Endothelial cell of umbilical vein (primary cell): ENCODE measurements around the gene ZNF319. TPM values are rescaled to one million over a fixed set of nuclear protein-coding genes. Genes with fewer than 3 reads are reported as not detected.

Source experiments
- BruUV-seq: library from RNA; stranded (reverse); fragments of 400-500 nt; replicated peaks from 2 replicates; lab custom pipeline; 2021; lab: Mats Ljungman, UMichigan
- CTCF ChIA-PET: fragments of 300-600, 350-600 bp; sonication (Branson Sonifier 250); formaldehyde crosslinking; loops from one replicate; lab custom pipeline; 2021; ENCODE audit warnings: antibody characterized with exemption, inconsistent platforms; lab: Charles Lee
- POLR2A ChIA-PET: fragments of 300-600, 350-600 bp; sonication (Branson Sonifier 250); formaldehyde crosslinking; loops from one replicate; lab custom pipeline; 2021; ENCODE audit warnings: antibody characterized with exemption, inconsistent platforms; lab: Charles Lee
- DNase-seq: peaks from one replicate; pipeline ENCODE4 v3.0.0-alpha.2; 2011; ENCODE audit warnings: low read depth, low spot score
- FAIRE-seq: peaks from 2 replicates; lab custom pipeline; 2011; peaks lifted over from hg19 to GRCh38; lab: Jason Lieb, UNC
- H2AFZ ChIP-seq: 2 replicates; pipeline ENCODE4 v1.6.0; 2012; ENCODE audit warnings: low read depth, low read length, control low read depth, inconsistent platforms
- H3K27ac ChIP-seq: 2 replicates; pipeline ENCODE4 v1.5.1; 2011; ENCODE audit warnings: low read depth, mild to moderate bottlenecking, control low read depth, low read length, moderate library complexity; ENCODE audit not compliant: insufficient read depth
- H3K27me3 ChIP-seq, 2 experiments: 2 replicates each; pipeline versions ENCODE4 v1.6.0 to v1.6.1; 2011; ENCODE audit warnings: low read length in 2 of 2, mixed read lengths in 1 of 2; ENCODE audit not compliant: control insufficient read depth in 2 of 2, insufficient read depth in 2 of 2
- H3K36me3 ChIP-seq, 2 experiments: 2 replicates in 1 of 2; 3 replicates in 1 of 2; pipeline ENCODE4 v1.5.1; 2011; ENCODE audit warnings: low read length in 2 of 2, mild to moderate bottlenecking in 1 of 2, moderate library complexity in 1 of 2; ENCODE audit not compliant: control insufficient read depth in 2 of 2, insufficient read depth in 2 of 2; ENCODE audit errors: extremely low read depth in 1 of 2
- H3K4me1 ChIP-seq: 3 replicates; pipeline ENCODE4 v1.5.1; 2011; ENCODE audit warnings: mild to moderate bottlenecking, low read length; ENCODE audit not compliant: control insufficient read depth, insufficient read depth; ENCODE audit errors: extremely low read depth
- H3K4me2 ChIP-seq: 2 replicates; pipeline ENCODE4 v1.6.1; 2011; ENCODE audit warnings: low read length, control low read depth, mixed read lengths; ENCODE audit not compliant: insufficient read depth
- H3K4me3 ChIP-seq, 3 experiments: fragments of 200-600 bp in 1 of 3; sonication (generic), shearing (Covaris generic) in 1 of 3; replicated peaks in 1 of 3; 2 replicates each; pipeline ENCODE4 v1.5.1; 2011 to 2016; ENCODE audit warnings: control low read depth in 3 of 3, low read length in 3 of 3, mild to moderate bottlenecking in 2 of 3, inconsistent platforms in 1 of 3, low read depth in 1 of 3, moderate library complexity in 1 of 3; ENCODE audit not compliant: insufficient read depth in 1 of 3
- H3K79me2 ChIP-seq: 2 replicates; pipeline ENCODE4 v1.6.0; 2012; ENCODE audit warnings: low read length, inconsistent platforms; ENCODE audit not compliant: control insufficient read depth, insufficient read depth
- H3K9ac ChIP-seq: replicated peaks from 2 replicates; pipeline ENCODE3; 2011; ENCODE audit warnings: low read length, control low read depth; ENCODE audit not compliant: insufficient read depth; ENCODE audit errors: extremely low read depth
- H3K9me1 ChIP-seq: replicated peaks from 3 replicates; pipeline ENCODE4 v1.6.0; 2011; ENCODE audit warnings: mild to moderate bottlenecking, low read length; ENCODE audit not compliant: control insufficient read depth, insufficient read depth; ENCODE audit errors: extremely low read depth
- H3K9me3 ChIP-seq: replicated peaks from 2 replicates; pipeline ENCODE4 v1.5.1; 2012; ENCODE audit warnings: low read length, inconsistent platforms; ENCODE audit not compliant: control insufficient read depth, insufficient read depth
- H4K20me1 ChIP-seq: replicated peaks from 2 replicates; pipeline ENCODE3; 2011; ENCODE audit warnings: mild to moderate bottlenecking, low read length; ENCODE audit not compliant: control insufficient read depth, insufficient read depth; ENCODE audit errors: extremely low read depth
- CTCF ChIP-seq, 2 donors: IDR thresholded peaks; 1 replicate in 1 of 2; 2 replicates in 1 of 2; pipeline ENCODE4 v1.5.1; 2011; ENCODE audit warnings: low read length in 2 of 2, mild to moderate bottlenecking in 2 of 2, moderate library complexity in 2 of 2, control low read depth in 1 of 2, inconsistent platforms in 1 of 2, low read depth in 1 of 2; ENCODE audit not compliant: insufficient read depth in 1 of 2; ENCODE audit errors: extremely low read depth in 1 of 2
- EZH2 ChIP-seq: IDR thresholded peaks from 2 replicates; pipeline ENCODE4 v1.6.1; 2012; ENCODE audit warnings: borderline replicate concordance, low read depth, mild to moderate bottlenecking, moderate library complexity, low read length, inconsistent platforms; ENCODE audit not compliant: severe bottlenecking
- FOS ChIP-seq: IDR thresholded peaks from 2 replicates; pipeline ENCODE4 v1.6.1; 2011; ENCODE audit warnings: mild to moderate bottlenecking, low read length, moderate library complexity, borderline replicate concordance; ENCODE audit not compliant: insufficient read depth
- GATA2 ChIP-seq: IDR thresholded peaks from 2 replicates; pipeline ENCODE4 v1.7.0; 2011; ENCODE audit warnings: low read depth, mild to moderate bottlenecking, moderate library complexity, mixed read lengths, low read length; ENCODE audit not compliant: insufficient read length, insufficient read depth
- JUN ChIP-seq: IDR thresholded peaks from 2 replicates; pipeline ENCODE4 v1.6.1; 2011; ENCODE audit warnings: borderline replicate concordance, low read depth; ENCODE audit not compliant: insufficient read length, insufficient read depth
- MAX ChIP-seq: IDR thresholded peaks from 2 replicates; pipeline ENCODE4 v1.6.1; 2011; ENCODE audit not compliant: insufficient read depth, insufficient read length
- MYC ChIP-seq: IDR thresholded peaks from one replicate; pipeline ENCODE4 v1.6.1; 2011; ENCODE audit warnings: mild to moderate bottlenecking, low read depth, low read length
- POLR2A ChIP-seq: IDR thresholded peaks from 2 replicates; pipeline ENCODE4 v1.6.1; 2012; ENCODE audit warnings: low read depth, mild to moderate bottlenecking, control low read depth, low read length
- POLR2AphosphoS5 ChIP-seq: IDR thresholded peaks from 2 replicates; pipeline ENCODE4 v1.6.1; 2012; ENCODE audit warnings: low read depth, mild to moderate bottlenecking, control low read depth, low read length, moderate library complexity; ENCODE audit not compliant: insufficient read depth
- dilution Hi-C: fragments of 300-500 bp; cut with MboI; formaldehyde crosslinking; loops from one replicate; pipeline ENCODE4 v1.15.0; 2019; ENCODE audit warnings: low sequenced_read_pairs; ENCODE audit not compliant: extremely low pct_ligation_motif_present
- intact Hi-C: fragments of 100-400 bp; cut with micrococcal nuclease; formaldehyde crosslinking; loops from one replicate; pipeline ENCODE4 v1.10.0; 2022
- polyA plus RNA-seq, 4 experiments: library from polyadenylated mRNA; depleted of rRNA in 3 of 4; stranded (reverse) in 3 of 4; unstranded in 1 of 4; fragments of >200 nt; gene quantifications; 2 replicates each; pipeline versions ENCODE4 v1.2.1 to v1.2.3, GENCODE V29; 2011 to 2012; ENCODE audit warnings: missing spikeins in 1 of 4
- total RNA-seq: library from RNA; stranded (reverse); gene quantifications from 2 replicates; pipeline ENCODE4 v1.2.3, GENCODE V29; 2021

ZNF319 gene
- total and polyA plus RNA-seq, 2 donors (not counting 3 experiments of a cell fraction or from before 2014, with no cell fraction given): 5.4 to 9.9 TPM

- POLR2A ChIA-PET: no interaction called here
These were observed 28.6 kb downstream of the ZNF319 start for GRCh38 chr16:57971848-57972247.

More at GRCh38 chr16:57971848-57972247, 28.6 kb downstream of the ZNF319 start:
- H3K9me1 ChIP-seq: no peaks in the 10 kb centered on the region
- CTCF ChIA-PET: interaction anchor here (0.9 to 1.4 kb wide), 5 partner anchors 10 to 73 kb away, joined by 3 to 4 read pairs (median 3); no protein-coding TSS in a partner anchor
- BruUV-seq: no TSS peak
- no peak overlapping the region for H3K9ac ChIP-seq
- no peak for TF ChIP-seq POLR2AphosphoS5
- no peak for TF ChIP-seq MYC
- no peak for TF ChIP-seq JUN
- no peak for TF ChIP-seq GATA2
- no peak for TF ChIP-seq MAX
- no peak for TF ChIP-seq POLR2A
- no peak for TF ChIP-seq EZH2
- no peak for TF ChIP-seq FOS
- no peak for TF ChIP-seq CTCF (IDR thresholded peaks at IDR 0.05; ENCODE audit: extremely low read depth in 1 of 2, insufficient read depth in 1 of 2, low read depth in 1 of 2, low read length in 2 of 2)
- intact Hi-C loops (no loop called here), dilution Hi-C loops (no loop called here)
- H3K4me2 ChIP-seq: no peak overlapping the region
- DNase-seq (no peak), FAIRE-seq (no peak)
- peaks cover 0 to 3% of the 10 kb centered on the region in 2 experiments for H3K27me3 ChIP-seq
- H3K27ac ChIP-seq: no peak overlapping the region
- H3K79me2 ChIP-seq: no peaks in the 10 kb centered on the region
- H4K20me1 ChIP-seq: no peaks in the 10 kb centered on the region
- no peak overlapping the region for H2AFZ ChIP-seq
- no peaks in the 10 kb centered on the region for H3K4me1 ChIP-seq
- H3K4me3 ChIP-seq: no peak overlapping the region
- no peaks in the 10 kb centered on the region for H3K36me3 ChIP-seq
- H3K9me3 ChIP-seq: no peaks in the 10 kb centered on the region
